Measurements from ENCODE around the gene CTCFL. TPM values are rescaled to one million over a fixed set of nuclear protein-coding genes. Genes with fewer than 3 reads are reported as not detected.

The CTCFL gene
- total and polyA plus RNA-seq, 2 of the 8 experiments (the other 6 are each of a cell fraction or from before 2014, with no cell fraction given) = 0.30 to 0.80 TPM

DNA sequence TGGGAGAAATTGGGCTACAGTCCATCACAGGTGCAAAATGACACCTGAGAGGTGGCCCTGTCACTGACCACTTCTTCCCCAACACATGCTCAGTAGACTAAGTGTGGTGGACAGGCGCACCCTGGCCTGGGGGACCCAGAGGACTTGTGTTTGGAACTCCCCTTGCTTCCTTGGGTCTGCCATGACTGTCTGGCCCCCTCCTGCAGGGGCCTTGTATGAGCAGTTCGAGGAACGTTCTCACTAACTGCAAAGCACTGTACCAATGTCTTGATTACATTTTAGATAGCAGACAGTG lies 32.0 kb upstream of the CTCFL start:
- H3K18ac ChIP-seq (ENCODE audit: extremely low read depth, low read length) = no peak overlapping the region
- POLR2A ChIA-PET (ENCODE audit: partially characterized antibody) = no interaction called here

More for the DNA sequence above, 32.0 kb upstream of the CTCFL start:
- no peak overlapping the region for H3K27ac ChIP-seq (ENCODE audit: low read depth, low read length)
- no peaks in the 10 kb centered on the region for H3K27me3 ChIP-seq (replicated peaks in 1 of 4; ENCODE audit: control insufficient read depth in 3 of 4, extremely low read depth in 1 of 4, insufficient read depth in 3 of 4, low read length in 3 of 4)
- H2BK15ac ChIP-seq (ENCODE audit: low read length) = no peak overlapping the region
- H2AK5ac ChIP-seq (ENCODE audit: low read depth, low read length) = no peak overlapping the region
- H2AFZ ChIP-seq (ENCODE audit: low read length) = no peak overlapping the region
- H3K4me1 ChIP-seq (replicated peaks in 1 of 4; ENCODE audit: control insufficient read depth in 3 of 4, insufficient read depth in 4 of 4, low read length in 3 of 4) = no peaks in the 10 kb centered on the region
- H3K9ac ChIP-seq (replicated peaks in 1 of 4; ENCODE audit: extremely low read depth in 1 of 4, low read depth in 3 of 4, low read length in 3 of 4) = no peak overlapping the region
- H3K79me2 ChIP-seq (ENCODE audit: control insufficient read depth in 1 of 2, insufficient read depth in 2 of 2, low read length in 2 of 2) = no peaks in the 10 kb centered on the region
- no peak overlapping the region for H2BK20ac ChIP-seq (ENCODE audit: low read length)
- no peak overlapping the region for H3K14ac ChIP-seq (ENCODE audit: insufficient read length)
- H2BK120ac ChIP-seq (replicated peaks; ENCODE audit: low read depth, low read length) = no peak overlapping the region
- TF ChIP-seq TEAD4 (IDR thresholded peaks at IDR 0.05; ENCODE audit: low read depth, low read length) = no peak
- TF ChIP-seq KDM4A (IDR thresholded peaks at IDR 0.05; ENCODE audit: low read depth, low read length, severe bottlenecking) = no peak
- TF ChIP-seq JUN (IDR thresholded peaks at IDR 0.05; ENCODE audit: low read depth, low read length) = no peak
- TF ChIP-seq SRF (IDR thresholded peaks at IDR 0.05; ENCODE audit: low read depth, low read length) = no peak
- no peak for TF ChIP-seq HDAC2 (IDR thresholded peaks at IDR 0.05; ENCODE audit: borderline replicate concordance in 1 of 2, low read depth in 2 of 2, low read length in 2 of 2)
- TF ChIP-seq SUZ12 (IDR thresholded peaks at IDR 0.05; ENCODE audit: low read length) = no peak
- no peak for TF ChIP-seq JUND (IDR thresholded peaks at IDR 0.05; ENCODE audit: low read length)
- no peak for TF ChIP-seq SIN3A (conservative IDR thresholded peaks at IDR 0.05 in 1 of 2, IDR thresholded peaks at IDR 0.05 in 1 of 2; ENCODE audit: low read depth in 1 of 2, low read length in 2 of 2)
- no peak for TF ChIP-seq RNF2 (IDR thresholded peaks at IDR 0.05; ENCODE audit: borderline replicate concordance, low read depth, low read length, missing control alignments, poor library complexity, severe bottlenecking)
- TF ChIP-seq EGR1 (IDR thresholded peaks at IDR 0.05; ENCODE audit: borderline replicate concordance, low read depth, low read length) = no peak
- no peak for TF ChIP-seq TCF12 (IDR thresholded peaks at IDR 0.05; ENCODE audit: low read depth, low read length)
- no peak for TF ChIP-seq TAF1 (IDR thresholded peaks at IDR 0.05; ENCODE audit: low read depth, low read length)
- no peak for TF ChIP-seq PHF8 (conservative IDR thresholded peaks at IDR 0.05; ENCODE audit: low read depth, low read length)
- no peak for TF ChIP-seq SIX5 (IDR thresholded peaks at IDR 0.05; ENCODE audit: low read depth, low read length)
- no peak overlapping the region for H4K8ac ChIP-seq (ENCODE audit: extremely low read depth, insufficient read depth, low read length)
- H3K4me2 ChIP-seq (ENCODE audit: insufficient read depth in 1 of 2, low read depth in 2 of 2, low read length in 2 of 2) = no peak overlapping the region
- CTCF ChIA-PET (ENCODE audit: partially characterized antibody) = interaction anchor here (6.3 kb wide), 1 partner anchor 17 kb away, joined by 46 read pairs; no protein-coding TSS in a partner anchor
- no peak for FAIRE-seq
- H3K4ac ChIP-seq (replicated peaks; ENCODE audit: insufficient read length, low read depth, low read length) = no peak overlapping the region
- no peak overlapping the region for H4K5ac ChIP-seq (ENCODE audit: insufficient read length, low read depth, low read length)
- H3K23me2 ChIP-seq (ENCODE audit: low read depth, low read length) = no peaks in the 10 kb centered on the region
- H3K9me3 ChIP-seq (ENCODE audit: insufficient read depth in 2 of 2, low read depth in 1 of 2, low read length in 1 of 2) = no peaks in the 10 kb centered on the region
- H3K23ac ChIP-seq (ENCODE audit: insufficient read length) = no peak overlapping the region
- H3K56ac ChIP-seq (replicated peaks; ENCODE audit: insufficient read length, low read depth, low read length) = no peak overlapping the region
- no peak for DNase-seq (ENCODE audit: low read depth in 1 of 2, low spot score in 2 of 2)
- 81% methylated on average over 3 of the region's 3 CpGs; no CpG with 5 or more reads in 1 of the 2 experiments for WGBS, 2 experiments (ENCODE audit: extremely low coverage in 1 of 2, insufficient coverage in 1 of 2, insufficient read length in 1 of 2, insufficient replicate concordance in 2 of 2, low coverage in 1 of 2, low lambda C conversion rate in 2 of 2, missing lambda C conversion rate in 1 of 2)
- no peak overlapping the region for H3K4me3 ChIP-seq (ENCODE audit: extremely low read depth in 1 of 4, insufficient read depth in 2 of 4, low read depth in 3 of 4, low read length in 4 of 4)
- no peaks in the 10 kb centered on the region for H3K79me1 ChIP-seq (ENCODE audit: low read depth, low read length)
- H4K20me1 ChIP-seq (replicated peaks in 1 of 2; ENCODE audit: control insufficient read depth in 1 of 2, insufficient read depth in 2 of 2, low read length in 2 of 2) = no peaks in the 10 kb centered on the region
- no peak overlapping the region for H2BK5ac ChIP-seq (ENCODE audit: low read depth, low read length)
- no peak overlapping the region for H4K91ac ChIP-seq (replicated peaks; ENCODE audit: insufficient read length, low read length)
- no peaks in the 10 kb centered on the region for H3K36me3 ChIP-seq (ENCODE audit: control insufficient read depth in 2 of 4, insufficient read depth in 4 of 4, low read length in 3 of 4)
- H2BK12ac ChIP-seq (ENCODE audit: low read depth, low read length) = no peak overlapping the region

All from H1 (cell line).